Panc1 (cell line): Measurements from ENCODE around the gene SLC35F1. TPM values are rescaled to one million over a fixed set of nuclear protein-coding genes. Genes with fewer than 3 reads are reported as not detected.

Experiments used
- ATAC-seq: fragments of 200-7000 bp; cut with Tn5 transposase; 2 replicates; pipeline ENCODE4 v1.9.1; 2020; ENCODE audit warnings: mild to moderate bottlenecking, moderate library complexity
- BruUV-seq: library from RNA; stranded (reverse); fragments of 400-500 nt; replicated peaks from 2 replicates; lab custom pipeline; 2021; lab: Mats Ljungman, UMichigan
- CTCF ChIA-PET: fragments of 300-600 bp; sonication (Branson Sonifier 250); formaldehyde crosslinking; loops from one replicate; lab custom pipeline; 2022; ENCODE audit warnings: antibody characterized with exemption; lab: Charles Lee
- POLR2A ChIA-PET: fragments of 300-600 bp; sonication (Branson Sonifier 250); formaldehyde crosslinking; loops from one replicate; lab custom pipeline; 2022; ENCODE audit warnings: antibody characterized with exemption; lab: Charles Lee
- DNase-seq: peaks from one replicate; pipeline ENCODE4 v3.0.0-alpha.2; 2010; ENCODE audit warnings: low read depth, low spot score
- H3K27ac ChIP-seq: 2 replicates; pipeline ENCODE4 v1.5.1; 2011; ENCODE audit warnings: mild to moderate bottlenecking, low read length, inconsistent platforms
- H3K27me3 ChIP-seq: fragments of 200-500 bp; sonication (Bioruptor generic); 2 replicates; pipeline ENCODE4 v1.6.0; 2014; ENCODE audit warnings: low read length, inconsistent platforms; ENCODE audit not compliant: control insufficient read depth, insufficient read depth
- H3K36me3 ChIP-seq: fragments of 200-500 bp; sonication (Bioruptor generic); 2 replicates; pipeline ENCODE4 v1.5.1; 2014; ENCODE audit warnings: inconsistent platforms, mild to moderate bottlenecking, low read length, moderate library complexity; ENCODE audit not compliant: control insufficient read depth, insufficient read depth
- H3K4me1 ChIP-seq: 2 replicates; pipeline ENCODE4 v1.5.1; 2011; ENCODE audit warnings: inconsistent platforms, mild to moderate bottlenecking, low read length, moderate library complexity; ENCODE audit not compliant: control insufficient read depth, insufficient read depth
- H3K4me3 ChIP-seq, 2 experiments: 2 replicates each; pipeline ENCODE4 v1.5.1; 2011 to 2012; ENCODE audit warnings: low read depth in 2 of 2, low read length in 2 of 2, mild to moderate bottlenecking in 2 of 2, inconsistent platforms in 1 of 2, moderate library complexity in 1 of 2
- H3K9me3 ChIP-seq: fragments of 200-500 bp; sonication (Bioruptor generic); 2 replicates; pipeline ENCODE4 v1.5.1; 2014; ENCODE audit warnings: low read depth, mild to moderate bottlenecking, inconsistent platforms, low read length, moderate library complexity; ENCODE audit not compliant: control insufficient read depth, insufficient read depth
- POLR2AphosphoS5 ChIP-seq: IDR thresholded peaks from 2 replicates; pipeline ENCODE4 v1.6.1; 2012; ENCODE audit warnings: mild to moderate bottlenecking, low read depth, low read length, moderate library complexity
- REST ChIP-seq, 2 experiments: IDR thresholded peaks; 2 replicates each; pipeline ENCODE4 v1.6.1; 2011 to 2012; ENCODE audit warnings: low read depth in 2 of 2, control low read depth in 1 of 2, low read length in 1 of 2, mild to moderate bottlenecking in 1 of 2, moderate library complexity in 1 of 2; ENCODE audit not compliant: insufficient read depth in 1 of 2
- SIN3A ChIP-seq: IDR thresholded peaks from 2 replicates; pipeline ENCODE4 v1.6.1; 2012; ENCODE audit warnings: low read depth, mild to moderate bottlenecking, low read length, moderate library complexity, borderline replicate concordance; ENCODE audit not compliant: insufficient read depth
- TCF7L2 ChIP-seq: IDR thresholded peaks from 2 replicates; pipeline ENCODE4 v1.6.1; 2011; ENCODE audit warnings: mild to moderate bottlenecking, low read depth, low read length, inconsistent platforms
- in situ Hi-C: cut with HindIII; loops from 2 replicates; pipeline ENCODE4 v1.10.0; 2016; ENCODE audit warnings: low sequenced_read_pairs, low pct_unique_long_range_greater_than_20kb
- intact Hi-C: fragments of 100-400 bp; cut with micrococcal nuclease; formaldehyde crosslinking; loops from one replicate; pipeline ENCODE4 v1.10.0; 2022; ENCODE audit not compliant: unreplicated experiment
- total RNA-seq: library from RNA; stranded (reverse); gene quantifications from one replicate; pipeline ENCODE4 v1.2.1, GENCODE V29; 2021; ENCODE audit not compliant: unreplicated experiment
- TF ChIP-seq, protein P1 (sequence below): fragments of 450-650 bp; IDR thresholded peaks from 2 replicates; pipeline ENCODE4 v1.5.1; 2017; ENCODE audit warnings: mild to moderate bottlenecking

The SLC35F1 gene
- total RNA-seq, 1 experiment from 2014 or later, result not detected

DNA sequence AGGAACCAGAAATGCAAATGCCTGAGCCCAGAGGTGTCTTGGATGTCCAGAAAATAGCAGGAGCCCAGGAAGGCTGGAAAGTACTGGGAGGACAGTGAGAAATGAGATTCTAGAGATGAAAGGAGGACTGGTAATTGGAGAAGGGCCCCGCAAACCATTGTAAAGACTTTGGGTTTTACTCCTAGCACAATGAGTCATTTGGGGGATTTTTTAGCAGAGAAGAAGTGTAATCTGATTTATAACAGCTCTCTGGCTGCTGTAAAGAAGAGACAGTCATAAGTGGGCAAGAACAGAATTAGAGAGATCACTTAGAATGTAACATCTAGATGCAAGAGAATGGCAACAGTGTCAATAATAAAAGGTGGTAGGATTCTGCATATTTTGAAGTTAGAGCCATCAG lies 40.2 kb downstream of the SLC35F1 start:
- ChIA-PET POLR2A (no interaction called here), CTCF (no interaction called here)
- TF ChIP-seq, protein P1, sequence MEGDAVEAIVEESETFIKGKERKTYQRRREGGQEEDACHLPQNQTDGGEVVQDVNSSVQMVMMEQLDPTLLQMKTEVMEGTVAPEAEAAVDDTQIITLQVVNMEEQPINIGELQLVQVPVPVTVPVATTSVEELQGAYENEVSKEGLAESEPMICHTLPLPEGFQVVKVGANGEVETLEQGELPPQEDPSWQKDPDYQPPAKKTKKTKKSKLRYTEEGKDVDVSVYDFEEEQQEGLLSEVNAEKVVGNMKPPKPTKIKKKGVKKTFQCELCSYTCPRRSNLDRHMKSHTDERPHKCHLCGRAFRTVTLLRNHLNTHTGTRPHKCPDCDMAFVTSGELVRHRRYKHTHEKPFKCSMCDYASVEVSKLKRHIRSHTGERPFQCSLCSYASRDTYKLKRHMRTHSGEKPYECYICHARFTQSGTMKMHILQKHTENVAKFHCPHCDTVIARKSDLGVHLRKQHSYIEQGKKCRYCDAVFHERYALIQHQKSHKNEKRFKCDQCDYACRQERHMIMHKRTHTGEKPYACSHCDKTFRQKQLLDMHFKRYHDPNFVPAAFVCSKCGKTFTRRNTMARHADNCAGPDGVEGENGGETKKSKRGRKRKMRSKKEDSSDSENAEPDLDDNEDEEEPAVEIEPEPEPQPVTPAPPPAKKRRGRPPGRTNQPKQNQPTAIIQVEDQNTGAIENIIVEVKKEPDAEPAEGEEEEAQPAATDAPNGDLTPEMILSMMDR, result no peak
- no peak for TF ChIP-seq TCF7L2
- TF ChIP-seq SIN3A, result no peak
- TF ChIP-seq REST (IDR thresholded peaks at IDR 0.05; ENCODE audit: insufficient read depth in 1 of 2, low read depth in 2 of 2, low read length in 1 of 2), result no peak
- TF ChIP-seq POLR2AphosphoS5, result no peak
- H3K4me3 ChIP-seq, result no peak overlapping the region
- no peak for ATAC-seq
- no peaks in the 10 kb centered on the region for H3K36me3 ChIP-seq
- no peak overlapping the region for H3K27ac ChIP-seq
- intact Hi-C loops, result no loop called here
- no peak for DNase-seq
- no TSS peak for BruUV-seq
- no peaks in the 10 kb centered on the region for H3K4me1 ChIP-seq
- in situ Hi-C loops, result no loop called here
- H3K9me3 ChIP-seq, result no peaks in the 10 kb centered on the region
- H3K27me3 ChIP-seq, result peaks cover 6% of the 10 kb centered on the region; the same call in 1 of the 2 replicates

DNA sequence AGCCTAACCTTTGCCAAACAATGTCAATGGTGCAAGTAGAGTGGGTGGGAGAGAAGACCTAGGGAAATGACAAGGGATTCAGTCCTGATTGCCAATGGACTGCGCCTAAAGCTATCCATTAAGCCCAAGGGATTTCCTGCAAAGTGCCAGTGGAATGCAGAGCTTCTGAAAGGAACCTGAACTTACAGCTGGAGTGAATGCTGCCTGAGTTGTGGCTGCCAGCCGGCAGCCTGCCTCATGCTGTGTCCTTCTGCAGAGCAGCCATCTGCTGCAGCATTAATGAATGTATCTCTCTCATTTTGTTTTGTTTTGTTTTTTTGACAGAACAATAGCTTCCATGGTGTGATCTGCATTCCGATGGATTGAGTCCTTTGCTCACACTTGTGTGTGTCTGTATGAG lies 44.7 kb downstream of the SLC35F1 start:
- ATAC-seq (no peak), DNase-seq (no peak)
- Histone ChIP-seq H3K9me3 (no peaks in the 10 kb centered on the region), H3K4me3 (no peak overlapping the region), H3K27me3 (peaks cover 6% of the 10 kb centered on the region; the same call in 1 of the 2 replicates), H3K4me1 (no peaks in the 10 kb centered on the region), H3K36me3 (no peaks in the 10 kb centered on the region), H3K27ac (no peak overlapping the region)
- intact Hi-C loops (no loop called here), in situ Hi-C loops (no loop called here)
- POLR2A ChIA-PET, result no interaction called here
- BruUV-seq, result no TSS peak
- CTCF ChIA-PET, result no interaction called here
- TF ChIP-seq SIN3A (no peak), POLR2AphosphoS5 (no peak), REST (IDR thresholded peaks at IDR 0.05; ENCODE audit: insufficient read depth in 1 of 2, low read depth in 2 of 2, low read length in 1 of 2) (no peak), TCF7L2 (no peak)
- TF ChIP-seq, protein P1, result no peak
